ENCODE measurements around the gene MCF2L2.

The MCF2L2 gene

GRCh38 chr3:183330881-183331280 lies 97.5 kb downstream of the MCF2L2 start:
- H3K36me3 ChIP-seq (ENCODE audit: control insufficient read depth in 1 of 2, insufficient read depth in 2 of 2, low read length in 2 of 2) = no peaks in the 10 kb centered on the region
- no peak overlapping the region for H3K27ac ChIP-seq (ENCODE audit: low read depth, low read length)
- no peak overlapping the region for H3K9ac ChIP-seq (ENCODE audit: low read depth in 1 of 2, low read length in 2 of 2)
- H3K27me3 ChIP-seq (ENCODE audit: control insufficient read depth in 1 of 2, insufficient read depth in 2 of 2, low read length in 2 of 2) = no peaks in the 10 kb centered on the region
- no peaks in the 10 kb centered on the region for H3K4me1 ChIP-seq (ENCODE audit: control insufficient read depth in 1 of 2, insufficient read depth in 2 of 2, low read length in 2 of 2)
- H3K9me3 ChIP-seq (ENCODE audit: control insufficient read depth in 1 of 2, low read length in 2 of 2) = no peaks in the 10 kb centered on the region
- H3K4me3 ChIP-seq (ENCODE audit: low read depth in 1 of 2, low read length in 2 of 2) = no peak overlapping the region

DNA sequence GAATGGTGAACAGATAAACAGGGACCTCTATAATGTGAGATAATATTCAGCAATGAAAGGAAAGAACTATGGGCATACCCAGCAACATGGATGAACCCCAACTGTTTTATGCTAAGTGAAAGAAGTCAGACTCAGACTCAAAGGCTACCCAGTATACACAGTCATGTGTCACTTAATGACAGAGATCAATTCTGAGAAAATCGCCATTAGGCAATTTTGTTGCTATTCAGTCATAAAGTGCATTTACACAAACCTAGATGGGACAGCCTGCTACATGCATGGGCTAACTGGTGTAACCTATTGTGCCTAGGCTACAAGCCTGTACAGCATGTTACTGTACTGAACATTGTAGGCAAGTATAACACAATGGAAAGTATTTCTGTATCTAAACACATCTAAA lies 98.9 kb downstream of the MCF2L2 start:
- no peaks in the 10 kb centered on the region for H3K4me1 ChIP-seq (ENCODE audit: control insufficient read depth in 1 of 2, insufficient read depth in 2 of 2, low read length in 2 of 2)
- no peaks in the 10 kb centered on the region for H3K27me3 ChIP-seq (ENCODE audit: control insufficient read depth in 1 of 2, insufficient read depth in 2 of 2, low read length in 2 of 2)
- no peak overlapping the region for H3K27ac ChIP-seq (ENCODE audit: low read depth, low read length)
- H3K9ac ChIP-seq (ENCODE audit: low read depth in 1 of 2, low read length in 2 of 2) = no peak overlapping the region
- no peak overlapping the region for H3K4me3 ChIP-seq (ENCODE audit: low read depth in 1 of 2, low read length in 2 of 2)
- no peaks in the 10 kb centered on the region for H3K36me3 ChIP-seq (ENCODE audit: control insufficient read depth in 1 of 2, insufficient read depth in 2 of 2, low read length in 2 of 2)
- no peaks in the 10 kb centered on the region for H3K9me3 ChIP-seq (ENCODE audit: control insufficient read depth in 1 of 2, low read length in 2 of 2)

- Histone ChIP-seq H3K9me3 (ENCODE audit: control insufficient read depth in 1 of 2, low read length in 2 of 2) (no peaks in the 10 kb centered on the region), H3K4me1 (ENCODE audit: control insufficient read depth in 1 of 2, insufficient read depth in 2 of 2, low read length in 2 of 2) (no peaks in the 10 kb centered on the region), H3K4me3 (ENCODE audit: low read depth in 1 of 2, low read length in 2 of 2) (no peak overlapping the region), H3K27ac (ENCODE audit: low read depth, low read length) (no peak overlapping the region), H3K9ac (ENCODE audit: low read depth in 1 of 2, low read length in 2 of 2) (no peak overlapping the region), H3K27me3 (ENCODE audit: control insufficient read depth in 1 of 2, insufficient read depth in 2 of 2, low read length in 2 of 2) (no peaks in the 10 kb centered on the region), H3K36me3 (ENCODE audit: control insufficient read depth in 1 of 2, insufficient read depth in 2 of 2, low read length in 2 of 2) (no peaks in the 10 kb centered on the region)
Measured at GRCh38 chr3:183328823-183329222, 99.6 kb downstream of the MCF2L2 start.

DNA sequence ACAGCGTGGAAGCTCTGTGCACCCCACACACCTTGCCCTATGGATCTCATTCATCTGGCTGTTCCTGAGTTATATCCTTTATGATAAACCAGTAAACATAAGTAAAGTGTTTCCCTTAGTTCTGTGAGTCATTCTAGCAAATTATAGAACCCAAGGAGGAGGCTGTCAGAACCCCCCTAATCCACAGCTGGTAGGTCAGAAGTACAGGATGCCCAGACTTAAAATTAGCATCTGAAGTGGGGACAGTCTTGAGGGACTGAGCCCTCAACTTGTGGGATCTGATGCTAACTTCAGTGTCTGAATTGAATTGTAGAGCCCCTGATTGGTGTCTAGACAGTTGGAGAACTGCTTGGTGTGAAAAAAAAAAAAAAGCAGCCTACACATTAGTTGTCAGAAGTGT lies 100.3 kb downstream of the MCF2L2 start:
- Histone ChIP-seq H3K4me3 (ENCODE audit: low read depth in 1 of 2, low read length in 2 of 2) (no peak overlapping the region), H3K9ac (ENCODE audit: low read depth in 1 of 2, low read length in 2 of 2) (no peak overlapping the region), H3K36me3 (ENCODE audit: control insufficient read depth in 1 of 2, insufficient read depth in 2 of 2, low read length in 2 of 2) (no peaks in the 10 kb centered on the region), H3K4me1 (ENCODE audit: control insufficient read depth in 1 of 2, insufficient read depth in 2 of 2, low read length in 2 of 2) (no peaks in the 10 kb centered on the region), H3K9me3 (ENCODE audit: control insufficient read depth in 1 of 2, low read length in 2 of 2) (no peaks in the 10 kb centered on the region), H3K27ac (ENCODE audit: low read depth, low read length) (no peak overlapping the region), H3K27me3 (ENCODE audit: control insufficient read depth in 1 of 2, insufficient read depth in 2 of 2, low read length in 2 of 2) (no peaks in the 10 kb centered on the region)

GRCh38 chr3:183327343-183327742 lies 101.1 kb downstream of the MCF2L2 start:
- Histone ChIP-seq H3K9me3 (ENCODE audit: control insufficient read depth in 1 of 2, low read length in 2 of 2) (no peaks in the 10 kb centered on the region), H3K27ac (ENCODE audit: low read depth, low read length) (no peak overlapping the region), H3K4me1 (ENCODE audit: control insufficient read depth in 1 of 2, insufficient read depth in 2 of 2, low read length in 2 of 2) (no peaks in the 10 kb centered on the region), H3K9ac (ENCODE audit: low read depth in 1 of 2, low read length in 2 of 2) (no peak overlapping the region), H3K27me3 (ENCODE audit: control insufficient read depth in 1 of 2, insufficient read depth in 2 of 2, low read length in 2 of 2) (no peaks in the 10 kb centered on the region), H3K36me3 (ENCODE audit: control insufficient read depth in 1 of 2, insufficient read depth in 2 of 2, low read length in 2 of 2) (no peaks in the 10 kb centered on the region), H3K4me3 (ENCODE audit: low read depth in 1 of 2, low read length in 2 of 2) (no peak overlapping the region)

DNA sequence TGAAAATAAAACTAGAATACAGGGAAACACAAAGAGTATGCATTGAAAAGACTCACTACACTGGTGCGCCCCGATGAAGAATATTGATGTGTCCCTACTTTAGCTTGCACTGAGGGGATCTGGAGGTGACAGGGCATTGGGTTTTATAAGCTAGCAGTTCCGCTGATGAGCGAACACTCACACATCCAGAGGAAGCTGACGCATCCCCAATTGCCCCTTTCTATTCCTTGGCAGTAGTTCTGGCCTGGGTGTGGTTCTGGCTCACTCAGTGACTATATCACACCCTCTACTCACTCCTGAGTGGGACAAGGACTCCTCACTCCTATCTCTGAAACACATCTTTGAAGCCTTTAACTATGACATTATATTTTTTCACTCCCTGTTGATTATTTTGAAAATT lies 104.3 kb downstream of the MCF2L2 start:
- Histone ChIP-seq H3K9me3 (ENCODE audit: control insufficient read depth in 1 of 2, low read length in 2 of 2) (no peaks in the 10 kb centered on the region), H3K4me1 (ENCODE audit: control insufficient read depth in 1 of 2, insufficient read depth in 2 of 2, low read length in 2 of 2) (no peaks in the 10 kb centered on the region)

DNA sequence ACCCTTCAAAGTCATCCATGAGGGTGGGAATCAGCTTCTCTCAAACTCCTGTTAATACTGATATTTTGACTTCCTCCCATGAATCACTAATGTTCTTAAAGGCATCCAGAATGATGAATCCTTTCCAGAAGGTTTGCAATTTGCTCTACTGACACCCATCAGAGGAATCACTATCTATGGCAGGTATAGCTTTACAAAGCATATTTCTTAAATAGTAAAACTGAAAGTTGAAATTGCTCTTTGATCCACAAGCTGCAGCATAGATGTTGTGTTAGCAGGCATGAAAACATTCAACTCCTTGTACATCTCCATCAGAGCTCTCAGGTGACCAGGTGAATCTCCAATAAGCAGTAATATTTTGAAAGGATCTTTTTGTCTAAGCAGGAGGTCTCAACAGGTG lies 109.0 kb downstream of the MCF2L2 start:
- Histone ChIP-seq H3K9me3 (ENCODE audit: control insufficient read depth in 1 of 2, low read length in 2 of 2) (no peaks in the 10 kb centered on the region), H3K27me3 (ENCODE audit: control insufficient read depth in 1 of 2, insufficient read depth in 2 of 2, low read length in 2 of 2) (no peaks in the 10 kb centered on the region)

More for the DNA sequence above, 104.3 kb downstream of the MCF2L2 start:
- no peaks in the 10 kb centered on the region for H3K27me3 ChIP-seq (ENCODE audit: control insufficient read depth in 1 of 2, insufficient read depth in 2 of 2, low read length in 2 of 2)
- no peak overlapping the region for H3K27ac ChIP-seq (ENCODE audit: low read depth, low read length)
- H3K9ac ChIP-seq (ENCODE audit: low read depth in 1 of 2, low read length in 2 of 2) = no peak overlapping the region
- no peaks in the 10 kb centered on the region for H3K36me3 ChIP-seq (ENCODE audit: control insufficient read depth in 1 of 2, insufficient read depth in 2 of 2, low read length in 2 of 2)
- no peak overlapping the region for H3K4me3 ChIP-seq (ENCODE audit: low read depth in 1 of 2, low read length in 2 of 2)

DNA sequence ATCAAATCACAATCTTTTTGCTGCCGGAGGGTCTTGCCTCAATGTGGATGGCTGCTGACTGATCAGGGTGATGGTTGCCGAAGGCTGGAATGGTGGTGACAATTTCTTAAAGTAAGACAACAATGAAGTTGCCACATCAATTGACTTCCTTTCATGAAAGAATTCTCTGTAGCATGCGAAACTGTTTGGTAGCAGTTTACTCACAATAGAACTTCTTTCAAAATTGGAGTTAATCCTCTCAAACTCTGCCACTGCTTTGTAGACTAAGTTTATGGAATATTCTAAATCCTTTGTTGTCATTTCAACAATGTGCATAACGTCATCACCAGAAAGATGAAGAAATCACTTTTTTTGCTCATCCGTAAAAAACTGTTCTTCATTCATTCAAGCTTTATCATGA lies 109.5 kb downstream of the MCF2L2 start:
- H3K9me3 ChIP-seq (ENCODE audit: control insufficient read depth in 1 of 2, low read length in 2 of 2) = no peaks in the 10 kb centered on the region
- H3K4me1 ChIP-seq (ENCODE audit: control insufficient read depth in 1 of 2, insufficient read depth in 2 of 2, low read length in 2 of 2) = peaks cover 8 to 9% of the 10 kb centered on the region in 2 donors
- no peaks in the 10 kb centered on the region for H3K27me3 ChIP-seq (ENCODE audit: control insufficient read depth in 1 of 2, insufficient read depth in 2 of 2, low read length in 2 of 2)
- no peak overlapping the region for H3K4me3 ChIP-seq (ENCODE audit: low read depth in 1 of 2, low read length in 2 of 2)
- no peak overlapping the region for H3K27ac ChIP-seq (ENCODE audit: low read depth, low read length)
- no peaks in the 10 kb centered on the region for H3K36me3 ChIP-seq (ENCODE audit: control insufficient read depth in 1 of 2, insufficient read depth in 2 of 2, low read length in 2 of 2)
- H3K9ac ChIP-seq (ENCODE audit: low read depth in 1 of 2, low read length in 2 of 2) = no peak overlapping the region

More for the DNA sequence above, 109.0 kb downstream of the MCF2L2 start:
- no peak overlapping the region for H3K27ac ChIP-seq (ENCODE audit: low read depth, low read length)
- H3K4me3 ChIP-seq (ENCODE audit: low read depth in 1 of 2, low read length in 2 of 2) = no peak overlapping the region
- no peak overlapping the region for H3K9ac ChIP-seq (ENCODE audit: low read depth in 1 of 2, low read length in 2 of 2)
- H3K4me1 ChIP-seq (ENCODE audit: control insufficient read depth in 1 of 2, insufficient read depth in 2 of 2, low read length in 2 of 2) = peaks cover 8 to 9% of the 10 kb centered on the region in 2 donors
- no peaks in the 10 kb centered on the region for H3K36me3 ChIP-seq (ENCODE audit: control insufficient read depth in 1 of 2, insufficient read depth in 2 of 2, low read length in 2 of 2)

- H3K36me3 ChIP-seq (ENCODE audit: control insufficient read depth in 1 of 2, insufficient read depth in 2 of 2, low read length in 2 of 2) = no peaks in the 10 kb centered on the region
- no peak overlapping the region for H3K4me3 ChIP-seq (ENCODE audit: low read depth in 1 of 2, low read length in 2 of 2)
- H3K4me1 ChIP-seq (ENCODE audit: control insufficient read depth in 1 of 2, insufficient read depth in 2 of 2, low read length in 2 of 2) = peaks cover 9 to 11% of the 10 kb centered on the region in 2 donors
- H3K9ac ChIP-seq (ENCODE audit: low read depth in 1 of 2, low read length in 2 of 2) = no peak overlapping the region
- H3K27ac ChIP-seq (ENCODE audit: low read depth, low read length) = no peak overlapping the region
- H3K9me3 ChIP-seq (ENCODE audit: control insufficient read depth in 1 of 2, low read length in 2 of 2) = no peaks in the 10 kb centered on the region
- no peaks in the 10 kb centered on the region for H3K27me3 ChIP-seq (ENCODE audit: control insufficient read depth in 1 of 2, insufficient read depth in 2 of 2, low read length in 2 of 2)
Measured at GRCh38 chr3:183317886-183318865, 110.2 kb downstream of the MCF2L2 start.

DNA sequence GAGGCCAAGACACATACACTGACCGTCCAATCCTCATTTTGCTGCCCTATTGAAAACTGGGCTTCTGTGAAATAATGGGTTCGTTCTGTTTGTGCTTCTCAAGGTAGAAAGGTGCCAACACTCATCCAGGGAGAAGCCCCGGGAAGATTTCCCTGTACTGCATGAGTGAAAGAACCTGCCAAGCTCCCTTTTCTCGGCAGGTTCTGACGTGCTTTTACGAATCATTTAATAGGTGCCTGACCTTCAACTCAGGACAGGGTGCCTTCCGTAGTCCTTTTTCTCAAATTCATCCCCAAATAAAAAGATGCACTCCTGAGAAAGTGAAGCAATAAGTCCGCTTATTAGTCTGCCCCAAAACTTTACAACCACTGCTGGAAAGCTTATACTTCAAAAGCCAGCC lies 111.1 kb downstream of the MCF2L2 start:
- Histone ChIP-seq H3K36me3 (ENCODE audit: control insufficient read depth in 1 of 2, insufficient read depth in 2 of 2, low read length in 2 of 2) (no peaks in the 10 kb centered on the region), H3K9ac (ENCODE audit: low read depth in 1 of 2, low read length in 2 of 2) (no peak overlapping the region), H3K27me3 (ENCODE audit: control insufficient read depth in 1 of 2, insufficient read depth in 2 of 2, low read length in 2 of 2) (no peaks in the 10 kb centered on the region), H3K4me1 (ENCODE audit: control insufficient read depth in 1 of 2, insufficient read depth in 2 of 2, low read length in 2 of 2) (peaks cover 9 to 11% of the 10 kb centered on the region in 2 donors), H3K9me3 (ENCODE audit: control insufficient read depth in 1 of 2, low read length in 2 of 2) (no peaks in the 10 kb centered on the region), H3K27ac (ENCODE audit: low read depth, low read length) (no peak overlapping the region), H3K4me3 (ENCODE audit: low read depth in 1 of 2, low read length in 2 of 2) (no peak overlapping the region)
